H1 (cell line): Measurements from ENCODE around the gene CABLES2.

Experiments
- ATF3 ChIP-seq: IDR thresholded peaks from 2 replicates; pipeline ENCODE4 v1.6.1; 2011; ENCODE audit warnings: low read depth, mild to moderate bottlenecking, low read length; ENCODE audit not compliant: insufficient read depth
- BCL11A ChIP-seq, 2 experiments: IDR thresholded peaks; one replicate each; pipeline ENCODE4 v1.6.1; 2011; ENCODE audit warnings: low read depth in 2 of 2, low read length in 2 of 2, mild to moderate bottlenecking in 2 of 2
- CTCF ChIP-seq, 3 experiments: IDR thresholded peaks; 1 replicate in 2 of 3; 2 replicates in 1 of 3; pipeline versions ENCODE4 v1.5.1 to v1.6.1; 2011; ENCODE audit warnings: low read length in 3 of 3, mild to moderate bottlenecking in 3 of 3, inconsistent platforms in 2 of 3, low read depth in 1 of 3, moderate library complexity in 1 of 3; ENCODE audit not compliant: insufficient read depth in 1 of 3; ENCODE audit errors: control extremely low read depth in 1 of 3
- EZH2 ChIP-seq: fragments of 200-600 bp; sonication (generic); IDR thresholded peaks from 2 replicates; pipeline ENCODE4 v1.7.1; 2012; ENCODE audit warnings: low read depth, mild to moderate bottlenecking, moderate library complexity, low read length, inconsistent platforms; ENCODE audit not compliant: severe bottlenecking
- GABPA ChIP-seq: IDR thresholded peaks from 2 replicates; pipeline ENCODE4 v1.6.1; 2011; ENCODE audit warnings: mild to moderate bottlenecking, low read length, moderate library complexity, borderline replicate concordance; ENCODE audit not compliant: insufficient read depth
- HDAC2 ChIP-seq, 2 experiments: fragments of 300-600 bp in 1 of 2; sonication (generic) in 1 of 2; IDR thresholded peaks; 2 replicates each; pipeline ENCODE4 v1.6.1; 2011 to 2012; ENCODE audit warnings: low read depth in 2 of 2, low read length in 2 of 2, mild to moderate bottlenecking in 2 of 2, moderate library complexity in 2 of 2, borderline replicate concordance in 1 of 2, inconsistent platforms in 1 of 2
- KDM5A ChIP-seq: fragments of 200-600 bp; IDR thresholded peaks from 2 replicates; pipeline ENCODE4 v1.7.1; 2012; ENCODE audit warnings: mild to moderate bottlenecking, low read length, inconsistent platforms, mixed read lengths
- POLR2AphosphoS5 ChIP-seq: IDR thresholded peaks from 2 replicates; pipeline ENCODE4 v1.6.1; 2011; ENCODE audit warnings: low read depth, low read length
- RBBP5 ChIP-seq: IDR thresholded peaks from 2 replicates; pipeline ENCODE4 v1.7.1; 2012; ENCODE audit warnings: low read depth, mild to moderate bottlenecking, inconsistent platforms, low read length, moderate library complexity, borderline replicate concordance
- RFX5 ChIP-seq: IDR thresholded peaks from 2 replicates; pipeline ENCODE4 v1.6.1; 2011; ENCODE audit warnings: low read depth, low read length, improper control_type of control experiment, borderline replicate concordance
- RNF2 ChIP-seq: fragments of 200-900, 300-1000 bp; sonication (generic); IDR thresholded peaks from 2 replicates; pipeline ENCODE4 v1.7.1; 2016; ENCODE audit warnings: borderline replicate concordance, low read depth, mild to moderate bottlenecking, antibody characterized with exemption, low read length; ENCODE audit not compliant: poor library complexity, severe bottlenecking; ENCODE audit errors: missing control alignments

DNA sequence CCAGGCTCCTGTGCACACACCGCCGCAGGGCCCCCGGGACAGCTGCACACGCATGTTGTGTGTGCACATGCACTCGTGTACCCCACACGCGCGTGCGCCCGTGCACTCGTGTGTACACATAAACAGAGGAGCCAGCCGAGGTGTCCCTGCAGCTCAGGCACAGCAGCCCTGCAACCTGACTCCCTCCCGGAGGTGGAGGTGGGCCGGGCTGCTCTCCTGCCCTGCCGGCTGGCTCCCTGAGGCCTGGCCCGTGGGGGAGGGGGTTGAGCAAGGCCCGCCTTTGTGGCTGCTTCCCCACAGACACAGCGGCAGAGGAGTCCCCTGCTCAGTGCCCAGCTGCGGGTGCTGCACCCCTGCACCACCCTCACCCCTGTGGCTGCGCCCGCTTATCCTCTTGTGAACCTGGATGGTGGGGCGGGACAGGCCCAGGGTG, 19.6 kb upstream of the CABLES2 start:
- TF ChIP-seq CTCF (IDR thresholded peaks at IDR 0.05; ENCODE audit: control extremely low read depth in 1 of 3, insufficient read depth in 1 of 3, low read depth in 1 of 3, low read length in 3 of 3) (no peak), RBBP5 (0 out of 2 replicates have a peak, but pooled peaks have one; percentile 66), GABPA (no peak), RFX5 (no peak), POLR2AphosphoS5 (no peak), RNF2 (no peak), EZH2 (no peak), BCL11A (IDR thresholded peaks at IDR 0.05; ENCODE audit: low read depth in 2 of 2, low read length in 2 of 2) (no peak), KDM5A (no peak), HDAC2 (IDR thresholded peaks at IDR 0.05; ENCODE audit: borderline replicate concordance in 1 of 2, low read depth in 2 of 2, low read length in 2 of 2) (no peak), ATF3 (no peak)
